OCI-LY1 (cell line): Measurements from ENCODE around the gene THOC7.

Experiments
- H2AFZ ChIP-seq: fragments of 200-600 bp; sonication (generic), shearing (Covaris generic); 2 replicates; pipeline ENCODE4 v1.6.0; 2014; ENCODE audit warnings: antibody characterized with exemption, mild to moderate bottlenecking, low read length
- H3F3A ChIP-seq: fragments of 200-600 bp; sonication (generic), shearing (Covaris generic); 2 replicates; pipeline ENCODE4 v1.6.0; 2014; ENCODE audit warnings: mild to moderate bottlenecking, antibody characterized with exemption, low read length, moderate library complexity; ENCODE audit not compliant: insufficient read depth
- H3K27ac ChIP-seq: fragments of 200-600 bp; sonication (generic); 2 replicates; pipeline ENCODE4 v1.5.1; 2014; ENCODE audit warnings: low read length, mixed run types, mild to moderate bottlenecking, low read depth; ENCODE audit not compliant: poor library complexity, severe bottlenecking
- H3K27me3 ChIP-seq: fragments of 200-600 bp; sonication (generic); 2 replicates; pipeline ENCODE4 v1.6.0; 2014; ENCODE audit warnings: antibody characterized with exemption, mild to moderate bottlenecking, low read length, moderate library complexity; ENCODE audit not compliant: insufficient read depth
- H3K36me3 ChIP-seq: fragments of 200-600 bp; sonication (generic); 2 replicates; pipeline ENCODE4 v1.6.1; 2014; ENCODE audit warnings: mild to moderate bottlenecking, antibody characterized with exemption, low read length, moderate library complexity, mixed read lengths; ENCODE audit not compliant: insufficient read depth
- H3K4me1 ChIP-seq: fragments of 200-600 bp; sonication (generic); 2 replicates; pipeline ENCODE4 v1.5.1; 2014; ENCODE audit warnings: mild to moderate bottlenecking, low read length, moderate library complexity; ENCODE audit not compliant: insufficient read depth, severe bottlenecking
- H3K4me2 ChIP-seq: fragments of 200-600 bp; sonication (generic), shearing (Covaris generic); 2 replicates; pipeline ENCODE4 v1.6.1; 2014; ENCODE audit warnings: low read length
- H3K4me3 ChIP-seq: fragments of 200-600 bp; sonication (generic); 2 replicates; pipeline ENCODE4 v1.5.1; 2014; ENCODE audit warnings: low read length, low read depth, mild to moderate bottlenecking, mixed read lengths; ENCODE audit not compliant: poor library complexity, severe bottlenecking
- H3K79me2 ChIP-seq: fragments of 200-600 bp; shearing (Covaris generic); 2 replicates; pipeline ENCODE4 v1.6.1; 2016; ENCODE audit warnings: mixed run types, low read length, mixed read lengths; ENCODE audit not compliant: insufficient read depth
- H3K9ac ChIP-seq: fragments of 200-600 bp; sonication (generic), shearing (Covaris generic); 2 replicates; pipeline ENCODE4 v1.6.1; 2014; ENCODE audit warnings: mild to moderate bottlenecking, low read length, mixed read lengths
- H3K9me2 ChIP-seq: fragments of 200-600 bp; sonication (generic), shearing (Covaris generic); 2 replicates; pipeline ENCODE4 v1.6.1; 2014; ENCODE audit warnings: low read depth, mild to moderate bottlenecking, low read length, mixed read lengths
- H3K9me3 ChIP-seq: fragments of 200-600 bp; shearing (Covaris generic); 2 replicates; pipeline ENCODE4 v1.6.1; 2014; ENCODE audit warnings: low read length, mixed read lengths
- H4K20me1 ChIP-seq: fragments of 200-600 bp; sonication (generic), shearing (Covaris generic); 2 replicates; pipeline ENCODE4 v1.6.0; 2016; ENCODE audit warnings: mild to moderate bottlenecking, low read length; ENCODE audit not compliant: insufficient read depth
- EZH2 ChIP-seq: fragments of 200-600 bp; sonication (generic), shearing (Covaris generic); IDR thresholded peaks from 2 replicates; pipeline ENCODE4 v1.8.0; 2017; ENCODE audit warnings: borderline replicate concordance, mixed run types, mild to moderate bottlenecking, antibody characterized with exemption, low read length, moderate library complexity, mixed read lengths
- TF ChIP-seq, protein P1 (sequence below): fragments of 200-600 bp; sonication (generic), shearing (Covaris generic); IDR thresholded peaks from 2 replicates; pipeline ENCODE4 v1.5.1; 2017; ENCODE audit warnings: mild to moderate bottlenecking, antibody characterized with exemption, low read length, moderate library complexity, mixed read lengths

Gene THOC7

DNA sequence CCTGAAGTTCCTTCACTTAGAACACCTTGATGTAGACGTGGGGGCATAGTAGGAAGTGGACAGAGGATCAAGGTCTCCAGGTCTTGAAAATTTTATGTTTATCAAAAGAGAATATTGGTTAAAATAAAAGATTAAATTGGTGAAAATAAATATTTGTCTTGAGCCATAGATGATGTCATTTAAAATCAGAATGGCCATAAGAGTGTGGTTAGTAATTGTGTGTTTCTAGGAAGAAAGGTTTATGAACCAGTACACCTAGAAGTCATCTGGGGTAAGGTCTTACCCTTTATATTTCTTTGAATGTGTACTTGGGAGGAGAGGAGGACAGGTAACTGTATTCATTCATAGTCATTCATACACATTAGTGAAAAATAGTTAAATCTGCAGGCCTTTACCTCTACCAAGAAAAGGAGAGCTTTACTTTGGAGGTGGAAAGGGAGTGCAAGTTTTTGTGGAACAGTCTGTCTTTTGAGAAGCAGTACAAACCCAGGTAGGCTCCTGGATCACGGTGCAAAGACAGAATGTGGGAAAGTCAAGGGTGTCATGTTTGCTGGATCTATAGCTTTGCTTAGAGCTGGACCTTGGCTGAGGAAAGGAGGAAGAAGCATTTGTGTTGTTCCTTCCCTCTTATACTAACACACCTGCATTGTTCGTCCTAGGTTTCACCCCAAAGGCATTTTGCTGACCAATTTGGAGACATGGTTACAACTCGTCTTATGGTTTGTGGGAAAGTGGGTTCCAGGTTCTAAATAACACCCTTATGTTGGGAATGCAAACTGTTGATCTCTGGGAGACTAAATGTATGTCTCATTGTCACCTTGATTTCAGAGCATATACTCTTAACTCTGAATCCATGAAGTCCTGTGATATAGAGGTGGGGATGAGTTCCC is 42.4 kb upstream of the THOC7 start:
- Histone ChIP-seq H3K9me2 (no peaks in the 10 kb centered on the region), H3K79me2 (no peaks in the 10 kb centered on the region), H3K4me3 (no peak overlapping the region), H3K9ac (no peak overlapping the region), H3K9me3 (no peaks in the 10 kb centered on the region), H3F3A (no peaks in the 10 kb centered on the region), H3K27me3 (no peaks in the 10 kb centered on the region), H3K27ac (no peak overlapping the region), H3K4me2 (no peak overlapping the region), H3K36me3 (peaks cover 24% of the 10 kb centered on the region), H4K20me1 (no peaks in the 10 kb centered on the region), H3K4me1 (peaks cover 7% of the 10 kb centered on the region), H2AFZ (no peak overlapping the region)
- TF ChIP-seq, protein P1, sequence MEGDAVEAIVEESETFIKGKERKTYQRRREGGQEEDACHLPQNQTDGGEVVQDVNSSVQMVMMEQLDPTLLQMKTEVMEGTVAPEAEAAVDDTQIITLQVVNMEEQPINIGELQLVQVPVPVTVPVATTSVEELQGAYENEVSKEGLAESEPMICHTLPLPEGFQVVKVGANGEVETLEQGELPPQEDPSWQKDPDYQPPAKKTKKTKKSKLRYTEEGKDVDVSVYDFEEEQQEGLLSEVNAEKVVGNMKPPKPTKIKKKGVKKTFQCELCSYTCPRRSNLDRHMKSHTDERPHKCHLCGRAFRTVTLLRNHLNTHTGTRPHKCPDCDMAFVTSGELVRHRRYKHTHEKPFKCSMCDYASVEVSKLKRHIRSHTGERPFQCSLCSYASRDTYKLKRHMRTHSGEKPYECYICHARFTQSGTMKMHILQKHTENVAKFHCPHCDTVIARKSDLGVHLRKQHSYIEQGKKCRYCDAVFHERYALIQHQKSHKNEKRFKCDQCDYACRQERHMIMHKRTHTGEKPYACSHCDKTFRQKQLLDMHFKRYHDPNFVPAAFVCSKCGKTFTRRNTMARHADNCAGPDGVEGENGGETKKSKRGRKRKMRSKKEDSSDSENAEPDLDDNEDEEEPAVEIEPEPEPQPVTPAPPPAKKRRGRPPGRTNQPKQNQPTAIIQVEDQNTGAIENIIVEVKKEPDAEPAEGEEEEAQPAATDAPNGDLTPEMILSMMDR: no peak
- no peak for TF ChIP-seq EZH2

DNA sequence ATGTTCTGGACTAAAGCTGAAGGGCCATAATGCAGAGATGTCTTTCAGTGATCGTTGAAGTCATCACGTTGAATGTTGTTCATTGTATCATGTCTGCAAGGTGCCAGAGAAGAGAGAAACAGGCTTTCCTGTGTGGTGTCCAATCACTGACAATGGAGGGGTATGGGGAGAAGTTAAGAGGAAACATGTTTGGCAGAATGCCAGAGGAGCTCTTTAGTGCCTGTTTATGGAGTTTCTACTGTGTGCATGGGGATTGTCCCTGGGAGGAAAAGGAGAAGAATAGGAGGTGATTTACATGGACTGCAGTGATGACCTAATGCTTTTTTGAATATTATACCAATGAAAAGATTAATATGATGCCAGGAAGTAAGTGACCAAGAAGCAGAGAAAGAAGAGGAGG is 36.9 kb upstream of the THOC7 start:
- peaks cover 49% of the 10 kb centered on the region for H3K36me3 ChIP-seq
- no peak overlapping the region for H3K4me3 ChIP-seq
- H3K9me3 ChIP-seq: no peaks in the 10 kb centered on the region
- H3F3A ChIP-seq: no peaks in the 10 kb centered on the region
- no peaks in the 10 kb centered on the region for H3K9me2 ChIP-seq
- peaks cover 5% of the 10 kb centered on the region for H3K4me1 ChIP-seq
- TF ChIP-seq EZH2: no peak
- TF ChIP-seq, protein P1: no peak
- H3K27ac ChIP-seq: no peak overlapping the region
- H4K20me1 ChIP-seq: peaks cover 4% of the 10 kb centered on the region; the same call in 1 of the 2 replicates
- H3K79me2 ChIP-seq: peaks cover 16% of the 10 kb centered on the region
- no peak overlapping the region for H2AFZ ChIP-seq
- no peaks in the 10 kb centered on the region for H3K27me3 ChIP-seq
- no peak overlapping the region for H3K9ac ChIP-seq
- H3K4me2 ChIP-seq: no peak overlapping the region

DNA sequence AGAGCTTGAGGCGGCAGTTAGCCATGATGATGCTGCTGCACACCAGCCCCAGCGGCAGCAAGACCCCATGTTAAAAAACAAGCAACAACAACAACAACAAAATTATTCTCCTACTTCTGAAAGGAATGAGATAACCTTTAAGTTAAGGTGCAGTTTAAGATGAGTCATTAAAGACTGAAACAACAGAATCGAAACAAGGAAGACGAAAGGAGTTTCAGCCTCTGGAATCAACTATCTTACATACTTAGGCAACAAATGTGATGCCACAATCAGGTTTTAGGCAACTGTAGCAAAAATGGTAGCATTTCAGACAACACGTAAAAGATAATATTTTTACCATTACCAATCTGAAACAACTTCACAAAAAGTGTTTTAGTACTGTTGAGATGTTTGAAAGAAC is 36.4 kb upstream of the THOC7 start:
- H3K9me3 ChIP-seq: no peaks in the 10 kb centered on the region
- H3F3A ChIP-seq: no peaks in the 10 kb centered on the region
- TF ChIP-seq EZH2: no peak
- TF ChIP-seq, protein P1: no peak
- H3K9me2 ChIP-seq: no peaks in the 10 kb centered on the region
- peaks cover 47% of the 10 kb centered on the region for H3K36me3 ChIP-seq
- no peaks in the 10 kb centered on the region for H3K27me3 ChIP-seq
- peaks cover 5% of the 10 kb centered on the region for H3K4me1 ChIP-seq
- H3K4me3 ChIP-seq: no peak overlapping the region
- H3K79me2 ChIP-seq: peaks cover 21% of the 10 kb centered on the region
- peaks cover 4% of the 10 kb centered on the region; the same call in 1 of the 2 replicates for H4K20me1 ChIP-seq
- no peak overlapping the region for H3K9ac ChIP-seq
- H3K27ac ChIP-seq: no peak overlapping the region
- H2AFZ ChIP-seq: no peak overlapping the region
- H3K4me2 ChIP-seq: no peak overlapping the region
